Glutamatergic neuron (in vitro differentiated cells): ENCODE data around the gene FAIM2. TPM values are rescaled to one million over a fixed set of nuclear protein-coding genes. Genes with fewer than 3 reads are reported as not detected.

Experiments
- DNase-seq: peaks from one replicate; pipeline ENCODE4 v3.0.0; 2022
- H3K27ac Mint-ChIP-seq: one replicate; pipeline ENCODE4 v1.8.0; 2020; ENCODE audit warnings: mild to moderate bottlenecking, mixed read lengths, inconsistent platforms; ENCODE audit not compliant: unreplicated experiment
- H3K27me3 Mint-ChIP-seq: one replicate; pipeline ENCODE4 v1.8.0; 2020; ENCODE audit warnings: mild to moderate bottlenecking, moderate library complexity, mixed read lengths, inconsistent platforms; ENCODE audit not compliant: unreplicated experiment
- H3K36me3 Mint-ChIP-seq: one replicate; pipeline ENCODE4 v1.8.0; 2020; ENCODE audit warnings: mild to moderate bottlenecking, mixed read lengths, inconsistent platforms; ENCODE audit not compliant: unreplicated experiment
- H3K4me1 Mint-ChIP-seq: one replicate; pipeline ENCODE4 v1.8.0; 2020; ENCODE audit warnings: mild to moderate bottlenecking, low read depth, mixed read lengths, inconsistent platforms; ENCODE audit not compliant: unreplicated experiment
- H3K4me3 Mint-ChIP-seq: one replicate; pipeline ENCODE4 v1.8.0; 2020; ENCODE audit warnings: mild to moderate bottlenecking, mixed read lengths, inconsistent platforms; ENCODE audit not compliant: unreplicated experiment
- H3K9me3 Mint-ChIP-seq: one replicate; pipeline ENCODE4 v1.8.0; 2020; ENCODE audit warnings: mild to moderate bottlenecking, moderate library complexity, mixed read lengths, inconsistent platforms; ENCODE audit not compliant: unreplicated experiment
- CTCF ChIP-seq: fragments of 200-600 bp; sonication (generic); IDR thresholded peaks from one replicate; pipeline ENCODE4 v1.5.0; 2021; ENCODE audit not compliant: partially characterized antibody, unreplicated experiment
- total RNA-seq: library from RNA; stranded (reverse); fragmentation: NEBNext Ultra II Directional; extraction: Animal tissue kit (Norgen Biotek cat#: 25700); gene quantifications from one replicate; pipeline ENCODE4 v1.2.1, GENCODE V29; 2021; ENCODE audit not compliant: unreplicated experiment

Gene FAIM2
- total RNA-seq, 1 donor from 2014 or later = 3.5 TPM

GRCh38 chr12:49911213-49911605 is 7.5 kb upstream of the FAIM2 start:
- Mint-ChIP-seq H3K4me1 (peaks cover 2% of the 10 kb centered on the region), H3K27me3 (peaks cover 7% of the 10 kb centered on the region), H3K4me3 (no peak overlapping the region), H3K27ac (no peak overlapping the region), H3K9me3 (peaks cover 2% of the 10 kb centered on the region), H3K36me3 (no peaks in the 10 kb centered on the region)
- TF ChIP-seq CTCF = no peak
- DNase-seq = no peak

- H3K4me3 Mint-ChIP-seq = no peak overlapping the region
- H3K27me3 Mint-ChIP-seq = peaks cover 8% of the 10 kb centered on the region
- peaks cover 2% of the 10 kb centered on the region for H3K9me3 Mint-ChIP-seq
- DNase-seq = no peak
- H3K4me1 Mint-ChIP-seq = peaks cover 2% of the 10 kb centered on the region
- no peak overlapping the region for H3K27ac Mint-ChIP-seq
- no peaks in the 10 kb centered on the region for H3K36me3 Mint-ChIP-seq
- no peak for TF ChIP-seq CTCF
These were observed 6.9 kb upstream of the FAIM2 start for GRCh38 chr12:49910331-49911212.

- Mint-ChIP-seq H3K4me3 (no peak overlapping the region), H3K36me3 (no peaks in the 10 kb centered on the region)
These were observed 6.1 kb upstream of the FAIM2 start for GRCh38 chr12:49909826-49910225.

GRCh38 chr12:49909356-49909755 is 5.7 kb upstream of the FAIM2 start:
- Mint-ChIP-seq H3K4me3 (no peak overlapping the region), H3K27me3 (peaks cover 10% of the 10 kb centered on the region), H3K4me1 (peaks cover 4% of the 10 kb centered on the region), H3K27ac (peak overlapping the region; percentile 4), H3K36me3 (no peaks in the 10 kb centered on the region), H3K9me3 (peaks cover 4% of the 10 kb centered on the region)
- DNase-seq = no peak
- no peak for TF ChIP-seq CTCF

More at GRCh38 chr12:49909826-49910225, 6.1 kb upstream of the FAIM2 start:
- peaks cover 2% of the 10 kb centered on the region for H3K9me3 Mint-ChIP-seq
- no peak overlapping the region for H3K27ac Mint-ChIP-seq
- no peak for TF ChIP-seq CTCF
- H3K27me3 Mint-ChIP-seq = peaks cover 10% of the 10 kb centered on the region
- DNase-seq = no peak
- peaks cover 2% of the 10 kb centered on the region for H3K4me1 Mint-ChIP-seq

- Mint-ChIP-seq H3K27ac (no peak overlapping the region), H3K4me3 (no peak overlapping the region), H3K9me3 (peaks cover 4% of the 10 kb centered on the region), H3K36me3 (no peaks in the 10 kb centered on the region), H3K27me3 (peaks cover 8% of the 10 kb centered on the region), H3K4me1 (peaks cover 5% of the 10 kb centered on the region)
- no peak for TF ChIP-seq CTCF
- DNase-seq = no peak
These were observed 3.7 kb upstream of the FAIM2 start for GRCh38 chr12:49907352-49907751.
